HG03060 (cell line): Measurements from ENCODE around the gene A4GNT.
"Not testable (repeated sequence)": the region's sequence is repeated elsewhere in the genome, so short reads cannot be mapped to it uniquely, and the experiment has no call there.

Experiments used
- ATAC-seq: cut with Tn5 transposase; IDR thresholded peaks from one replicate; pipeline ENCODE4 v1.9.1; 2021; ENCODE audit warnings: low read depth, moderate number of reproducible peaks; ENCODE audit not compliant: unreplicated experiment

A4GNT gene

DNA sequence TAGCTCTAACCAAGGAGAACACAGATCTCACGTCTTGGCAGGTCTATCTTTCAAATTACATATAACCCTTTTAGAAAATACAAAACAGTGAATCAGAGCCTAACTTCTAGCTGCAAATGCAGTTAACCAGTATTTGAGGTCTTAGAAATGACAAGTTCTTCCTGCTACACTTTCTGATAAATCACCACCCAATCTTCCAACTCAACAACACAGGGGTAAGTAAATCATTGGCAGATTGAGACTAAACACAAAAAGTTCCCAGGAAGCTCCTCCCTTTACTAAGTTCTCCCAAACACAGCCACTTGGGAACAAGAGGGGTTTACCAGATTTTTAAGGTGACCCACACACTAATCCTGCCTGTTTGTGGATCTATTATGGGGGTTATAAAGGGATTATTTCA is at the start of gene A4GNT:
Gene A4GNT, minus strand, starts transcription at position 152 of the 400 bp plus-strand sequence. CDS start 1,134 bp downstream, outside the sequence.
- ATAC-seq = no peak

- ATAC-seq = no peak
Observed at GRCh38 chr3:138180375-138181029, 48.3 kb upstream of the A4GNT start.

DNA sequence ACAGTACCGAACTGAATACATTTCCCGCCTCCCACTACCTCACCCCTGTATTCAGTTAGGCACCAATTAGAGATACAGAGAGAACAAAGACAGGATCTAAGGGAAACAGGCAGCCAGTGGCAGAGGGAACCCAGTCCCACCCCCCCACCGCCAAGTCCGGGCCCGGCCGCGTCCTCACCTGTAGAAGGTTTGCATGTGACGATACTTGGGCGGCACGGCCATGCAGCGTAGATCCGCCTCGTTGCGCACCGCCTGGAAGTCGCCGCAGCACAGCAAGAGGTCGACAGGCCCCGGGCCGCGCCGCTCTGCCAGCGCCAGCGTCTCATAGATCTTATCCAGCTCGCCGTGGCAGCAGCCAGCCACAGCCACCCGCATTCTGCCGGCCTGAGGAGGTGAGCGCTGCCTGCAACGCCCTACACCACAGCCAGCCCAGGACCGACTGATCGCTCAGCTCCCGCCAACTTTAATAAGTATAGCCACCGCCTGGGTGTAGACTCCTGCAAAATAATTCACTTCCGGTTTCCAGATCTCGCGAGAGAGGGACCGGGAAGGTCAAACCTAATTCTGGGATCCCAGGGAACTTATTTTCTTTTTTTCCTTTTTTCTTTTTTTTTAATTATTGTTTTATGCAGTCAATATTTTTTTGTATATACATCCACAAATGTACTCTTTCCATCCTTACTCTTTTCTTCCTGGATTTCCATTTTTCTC is 42.4 kb upstream of the A4GNT start, which contains the start of gene DBR1:
Gene DBR1, minus strand, starts transcription at position 501 of the 711 bp plus-strand sequence. Its CDS starts 126 bp downstream, at position 375.
- peak; percentile 81 for ATAC-seq

DNA sequence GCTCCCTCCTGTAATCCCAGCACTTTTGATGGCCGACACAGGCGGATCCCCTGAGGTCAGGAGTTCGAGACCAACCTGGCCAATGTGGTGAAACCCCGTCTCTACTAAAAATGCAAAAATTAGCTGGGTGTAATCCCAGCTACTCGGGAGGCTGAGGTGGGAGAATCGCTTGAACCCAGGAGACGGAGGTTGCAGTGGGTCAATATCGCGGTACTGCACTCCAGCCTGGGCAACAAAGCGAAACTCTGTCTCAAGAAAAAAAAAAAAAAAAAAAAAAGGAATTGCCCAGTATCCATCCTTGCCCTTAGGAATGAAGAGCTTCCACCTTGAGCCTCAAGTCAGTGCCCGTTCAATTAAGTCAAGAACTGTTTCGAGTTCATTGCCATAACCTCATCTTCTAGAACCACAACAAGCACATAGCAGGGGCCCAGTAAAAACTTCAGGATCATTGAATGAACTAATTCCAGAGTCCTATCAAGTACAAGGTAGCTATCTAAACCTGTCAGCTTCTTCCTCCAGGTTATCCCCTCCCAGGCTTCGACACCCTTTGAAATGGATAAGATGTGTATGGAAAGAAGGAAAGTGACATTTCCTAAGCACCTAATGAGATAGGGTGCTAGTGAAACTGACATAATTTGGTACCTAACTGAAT is 41.7 kb upstream of the A4GNT start:
- no peak for ATAC-seq

DNA sequence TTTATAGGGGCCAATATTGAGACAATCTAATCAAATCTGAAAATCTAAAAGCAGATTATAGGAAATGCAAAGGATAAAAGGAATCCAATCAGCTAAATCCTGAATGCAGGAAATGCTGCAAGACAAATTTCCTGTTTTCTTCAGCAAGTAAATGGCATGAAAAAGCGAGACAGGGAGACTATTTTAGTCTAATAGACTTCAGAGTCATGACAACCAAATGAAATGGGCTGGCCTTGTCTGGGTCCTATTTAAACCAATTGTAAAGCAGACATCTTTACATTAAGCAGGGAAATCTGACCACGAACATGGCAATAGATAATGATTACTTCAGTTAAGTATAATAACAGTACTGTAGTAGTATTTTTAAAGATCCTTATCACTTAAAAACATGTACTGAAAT is 40.4 kb upstream of the A4GNT start:
- no peak for ATAC-seq

DNA sequence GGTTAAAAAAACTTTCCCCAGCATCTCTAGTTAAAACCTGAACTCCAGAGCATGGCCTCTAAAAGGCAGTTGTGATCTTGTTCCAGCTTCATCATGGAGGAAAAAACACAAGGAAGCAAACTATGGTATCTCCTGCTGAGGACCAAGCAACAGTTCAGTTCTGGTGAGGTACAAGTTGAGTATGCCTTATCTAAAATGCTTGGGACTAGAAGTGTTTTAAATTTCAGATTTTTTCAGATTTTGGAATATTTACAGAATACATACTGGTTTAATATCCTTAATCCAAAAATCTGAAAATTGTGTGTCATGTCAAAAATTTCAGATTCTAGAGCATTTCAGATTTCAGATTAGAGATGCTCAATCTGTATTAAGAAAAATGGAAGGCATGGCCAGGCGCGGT is 32.9 kb upstream of the A4GNT start:
- ATAC-seq = no peak

DNA sequence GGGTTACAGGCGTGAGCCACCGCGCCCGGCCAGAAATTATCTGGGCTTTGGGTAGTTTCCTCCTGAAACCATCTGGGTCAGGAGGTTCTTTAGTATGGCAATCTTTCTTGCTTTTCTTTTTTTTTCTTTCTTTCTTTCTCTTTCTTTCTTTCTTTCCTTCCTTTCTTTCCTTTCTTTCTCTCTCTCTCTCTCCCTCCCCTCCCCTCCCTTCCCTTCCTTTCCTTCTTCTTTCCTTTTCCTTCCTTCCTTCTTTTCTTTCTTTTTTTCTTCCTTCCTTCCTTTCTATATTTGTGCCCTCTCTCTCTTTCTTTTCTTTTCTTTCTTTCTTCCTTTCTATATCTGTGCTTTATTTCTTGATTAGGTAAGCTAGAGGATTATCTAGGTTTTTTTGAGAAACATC is 25.6 kb upstream of the A4GNT start:
- ATAC-seq = no peak

DNA sequence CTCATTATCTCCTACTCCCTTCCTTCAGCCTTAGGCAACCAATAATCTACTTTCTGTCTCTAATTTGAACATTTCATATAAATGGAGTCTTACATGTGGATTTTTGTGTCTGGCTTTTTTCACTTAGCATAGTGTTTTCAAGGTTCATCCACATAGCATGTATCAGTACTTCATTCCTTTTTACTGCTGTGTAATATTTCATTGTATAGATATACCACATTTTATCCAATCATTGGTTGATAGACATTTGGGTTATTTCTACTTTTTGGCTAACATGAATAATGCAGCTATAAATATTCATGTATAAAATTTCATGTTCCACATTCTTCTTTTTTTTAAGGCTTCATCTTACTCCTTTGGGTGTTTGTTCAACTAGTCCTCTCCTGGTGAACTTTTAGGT is 22.3 kb upstream of the A4GNT start:
- no peak for ATAC-seq

- no peak for ATAC-seq
Observed at GRCh38 chr3:138148503-138148902, 16.3 kb upstream of the A4GNT start.

DNA sequence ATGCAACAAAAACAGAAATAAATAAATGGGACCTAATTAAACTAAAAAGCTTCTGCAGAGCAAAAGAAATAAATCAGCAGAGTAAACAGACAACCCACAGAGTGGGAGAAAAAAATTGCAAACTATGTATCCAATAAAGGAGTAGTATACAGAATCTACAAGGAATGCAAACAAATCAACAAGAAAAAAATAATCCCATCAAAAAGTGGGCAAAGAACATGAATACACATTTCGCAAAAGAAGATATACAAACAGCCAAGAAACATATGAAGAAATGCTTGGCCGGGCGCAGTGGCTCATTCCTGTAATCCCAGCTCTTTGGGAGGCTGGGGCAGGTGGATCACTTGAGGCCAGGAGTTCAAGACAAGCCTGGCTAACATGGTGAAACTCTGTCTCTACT is 10.0 kb upstream of the A4GNT start:
- not testable (repeated sequence) for ATAC-seq

GRCh38 chr3:138140940-138141339 is 8.8 kb upstream of the A4GNT start:
- ATAC-seq = no peak

GRCh38 chr3:138139691-138140090 is 7.5 kb upstream of the A4GNT start:
- ATAC-seq = no peak

DNA sequence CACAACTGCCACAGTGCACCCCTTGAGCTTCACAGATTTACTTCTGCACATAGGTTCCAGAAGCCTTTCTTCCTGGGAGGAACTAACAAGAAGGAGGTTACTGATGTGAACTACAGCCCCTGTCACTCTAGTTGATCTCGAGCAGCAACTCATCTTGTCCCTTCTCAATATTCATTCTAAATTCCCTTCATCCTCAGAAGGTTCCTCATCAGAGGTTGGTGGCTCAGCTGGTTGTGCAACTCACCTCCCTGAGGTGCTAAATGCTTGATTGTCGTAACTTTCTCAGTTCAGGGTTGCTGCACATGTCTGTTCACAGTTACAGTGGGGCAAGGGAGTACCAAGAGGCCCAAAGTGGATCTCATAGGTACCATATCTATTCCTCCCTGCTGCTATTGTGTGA is 5.7 kb upstream of the A4GNT start:
- ATAC-seq = no peak

DNA sequence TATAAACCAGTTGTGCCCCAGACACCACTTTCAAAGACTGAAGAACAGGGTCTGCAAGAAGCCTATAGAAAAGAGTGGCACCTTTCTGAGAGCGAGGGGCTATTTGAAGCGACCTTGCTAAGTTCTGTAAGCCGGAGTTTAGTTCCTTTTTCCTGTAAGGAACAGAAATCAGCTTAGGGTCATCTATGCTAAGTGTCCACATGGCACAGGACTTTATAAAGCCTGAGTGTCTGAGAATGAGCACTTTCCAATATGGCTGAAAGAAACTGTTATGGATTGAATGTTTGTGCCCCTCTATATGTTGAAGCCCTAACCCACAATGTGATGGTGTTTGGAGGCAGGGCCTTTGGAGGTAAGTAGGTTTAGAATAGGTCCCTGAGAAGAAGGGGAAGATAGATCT is 4.0 kb upstream of the A4GNT start:
- ATAC-seq = no peak

- ATAC-seq = no peak
Observed at GRCh38 chr3:138135833-138136194, 3.6 kb upstream of the A4GNT start.

DNA sequence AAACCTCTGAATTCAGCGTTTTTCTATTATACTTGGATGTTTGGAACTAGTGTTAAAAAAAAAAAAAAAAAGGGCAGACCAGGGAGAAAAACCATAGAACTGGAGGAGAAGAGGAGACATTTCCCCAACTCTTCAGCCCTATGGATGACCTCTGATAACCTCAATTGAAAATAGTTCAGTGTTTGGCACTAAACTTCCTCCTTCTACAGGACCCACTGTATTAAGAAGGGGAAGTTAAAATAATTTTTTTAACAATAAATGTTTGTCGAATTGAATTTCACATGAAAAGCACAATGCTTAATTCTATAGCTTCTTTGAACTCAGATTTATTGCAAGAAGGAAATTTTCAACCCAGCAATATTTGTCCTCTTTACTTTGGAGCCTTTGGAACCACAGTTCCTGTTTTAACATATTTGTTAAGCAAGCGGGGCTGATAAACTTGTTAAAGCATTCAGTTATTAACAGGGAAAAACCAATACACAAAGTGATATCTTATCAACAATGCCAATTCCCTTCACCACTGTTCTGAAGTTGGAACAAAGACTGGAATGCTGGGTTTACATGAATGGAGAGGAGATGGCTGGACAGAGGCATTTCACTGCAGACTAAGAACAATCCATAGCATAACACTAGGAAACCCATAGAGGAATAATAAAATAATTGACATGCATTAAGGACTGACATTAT is 3.1 kb upstream of the A4GNT start:
- ATAC-seq = no peak

GRCh38 chr3:138127636-138128365 is 4.4 kb downstream of the A4GNT start:
- ATAC-seq = no peak

DNA sequence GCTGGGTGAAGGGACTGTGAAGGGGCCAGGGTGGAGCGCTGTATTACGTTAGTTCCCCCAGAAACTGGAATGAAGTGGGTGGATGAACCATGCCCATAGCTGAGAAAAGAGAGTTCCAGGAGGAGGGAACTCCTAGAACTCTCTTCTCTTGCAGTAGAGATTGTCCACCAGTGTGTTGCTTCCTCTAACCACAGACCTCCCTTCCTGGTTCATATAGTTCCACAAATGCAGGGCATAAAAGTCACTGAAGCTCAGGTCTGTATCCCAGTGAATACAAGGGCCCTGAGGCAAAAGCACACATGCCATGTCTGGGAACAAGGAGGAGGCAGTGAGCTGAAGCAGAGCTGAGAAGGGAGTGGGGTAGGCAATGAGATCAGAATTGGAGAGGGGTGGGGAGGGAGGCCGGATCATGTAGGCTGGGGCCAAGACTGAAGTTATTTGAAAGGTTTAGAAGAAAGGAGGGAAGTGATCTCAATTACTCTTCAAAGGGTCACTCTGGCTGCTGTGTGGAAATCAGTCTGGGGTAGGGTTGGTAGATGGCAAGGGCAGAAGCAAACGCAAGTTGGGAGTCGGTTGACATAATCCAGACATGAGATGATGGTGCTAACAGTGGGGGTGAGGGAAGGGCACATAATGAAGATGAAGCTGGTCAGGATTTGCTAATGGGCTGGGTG is 6.5 kb downstream of the A4GNT start:
- ATAC-seq = no peak

- no peak for ATAC-seq
Observed at GRCh38 chr3:138124706-138125355, 7.4 kb downstream of the A4GNT start.
